Activated CD8-positive, alpha-beta memory T cell treated with anti-CD3 and anti-CD28 coated beads for 4 hours (primary cell): ENCODE data around the gene ZNF496.
"Not testable (repeated sequence)": the region's sequence is repeated elsewhere in the genome, so short reads cannot be mapped to it uniquely, and the experiment has no call there.

Experiments
- DNase-seq, 2 donors: peaks; one replicate each; pipeline ENCODE4 v3.0.0-alpha.2; 2020; ENCODE audit warnings: low read depth in 2 of 2

ZNF496 gene

DNA sequence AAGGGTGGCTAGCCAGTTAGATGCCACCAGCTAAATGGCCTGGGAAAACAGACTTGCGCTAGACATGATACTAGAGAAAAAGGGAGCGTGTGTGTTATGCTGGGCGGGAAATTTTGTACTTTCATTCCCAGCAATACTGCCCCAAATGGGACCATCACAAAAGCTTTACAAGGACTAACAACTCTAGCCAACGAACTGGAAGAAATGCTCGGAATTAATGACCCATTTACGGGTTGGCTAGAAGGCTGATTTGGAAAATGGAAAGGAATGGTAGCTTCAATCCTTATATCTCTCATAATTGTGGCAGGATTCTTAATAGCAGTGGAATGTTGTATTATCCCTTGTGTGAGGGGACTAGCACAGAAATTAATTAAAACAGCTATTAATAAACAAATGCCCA, 27.9 kb upstream of the ZNF496 start:
- DNase-seq: no peak

DNA sequence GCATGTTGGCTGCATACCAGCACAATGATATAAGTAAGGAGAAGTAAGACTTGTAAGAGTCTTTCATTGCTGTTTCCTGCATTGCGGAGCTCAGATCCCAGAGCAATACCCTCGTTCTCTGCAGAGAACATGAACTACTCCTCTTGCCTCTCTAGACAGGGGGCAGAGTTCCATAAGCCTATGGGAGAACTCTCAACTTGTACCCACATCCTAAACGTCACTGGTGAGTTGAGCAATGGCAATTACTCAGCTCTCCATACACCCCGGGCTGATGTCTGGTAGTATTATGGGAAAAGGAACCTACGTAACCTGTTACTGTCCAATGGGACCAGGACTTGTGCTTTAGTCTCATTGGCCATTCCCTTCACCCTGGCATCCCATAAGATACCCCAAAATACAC, 27.3 kb upstream of the ZNF496 start:
- no peak for DNase-seq

DNA sequence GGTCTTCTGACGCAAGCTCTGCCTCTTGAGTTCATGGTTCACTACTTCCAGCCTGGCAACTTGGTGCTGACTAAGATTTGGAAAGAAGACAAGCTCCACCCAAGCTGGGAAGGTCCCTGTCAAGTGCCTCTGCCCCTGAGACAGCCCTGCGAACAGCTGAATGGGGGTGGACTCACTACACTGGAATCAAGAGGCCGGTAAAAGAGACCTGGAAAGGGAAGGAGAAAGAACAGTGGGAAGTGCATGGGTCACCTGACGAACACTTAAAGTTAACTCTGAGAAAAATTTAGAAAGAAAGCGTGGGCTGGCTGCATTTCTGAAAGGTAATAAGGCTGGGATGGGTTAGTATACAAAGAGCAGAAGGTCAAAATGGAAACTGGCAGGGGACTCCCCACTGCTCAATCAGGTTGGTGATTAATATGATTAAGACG, 26.1 kb upstream of the ZNF496 start:
- no peak for DNase-seq

DNA sequence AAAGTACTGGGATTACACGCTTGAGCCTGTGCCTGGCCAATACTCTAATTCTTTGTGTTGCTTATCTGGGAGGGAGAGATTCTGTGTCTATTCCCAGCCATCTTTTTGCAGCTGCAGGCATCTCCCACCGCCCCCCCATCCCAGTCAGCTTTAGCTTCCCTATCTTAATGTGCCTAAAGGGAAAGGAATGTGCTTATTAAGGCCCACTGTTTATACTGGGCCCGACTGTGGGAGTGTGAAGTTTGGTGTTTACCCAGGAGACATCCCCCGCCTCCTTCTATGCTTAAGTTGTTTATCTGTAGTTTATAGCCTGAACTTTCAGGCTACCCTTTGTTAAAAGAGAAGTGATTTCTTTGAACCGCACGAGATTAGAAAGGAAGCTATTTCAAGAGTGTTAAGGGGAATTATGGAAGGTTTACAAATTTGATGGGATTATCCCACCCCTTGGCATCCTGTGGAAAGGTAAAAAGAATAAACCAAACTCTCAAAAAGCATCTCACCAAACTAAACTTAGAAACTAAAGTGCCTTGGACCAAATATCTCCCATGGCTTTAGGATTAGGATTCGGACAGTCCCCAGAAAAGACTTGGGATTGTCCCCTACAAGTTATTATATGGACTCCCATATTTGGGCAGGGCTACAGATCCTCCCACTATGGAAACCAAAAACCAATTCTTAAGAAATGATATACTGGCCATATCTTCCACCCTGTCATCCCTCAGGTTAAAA, 25.5 kb upstream of the ZNF496 start:
- DNase-seq: no peak

DNA sequence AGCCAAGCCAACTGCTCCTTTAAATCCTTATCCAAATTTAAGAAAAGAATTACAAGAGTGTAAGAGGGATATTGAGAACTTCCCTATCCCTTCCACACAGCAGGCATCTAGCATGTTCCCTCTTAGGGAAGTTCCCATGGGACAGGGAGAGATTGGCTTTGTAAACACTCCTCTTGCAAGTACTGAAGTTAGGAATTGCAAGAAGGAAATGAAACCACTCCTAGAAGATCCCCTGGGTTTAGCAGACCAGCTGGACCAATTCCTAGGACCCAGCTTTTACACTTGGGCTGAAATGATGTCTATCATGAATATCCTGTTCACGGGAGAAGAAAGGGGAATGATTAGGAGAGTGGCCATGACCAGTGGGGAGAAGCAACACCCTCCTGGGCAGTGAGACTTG, 23.5 kb upstream of the ZNF496 start:
- not testable (repeated sequence) for DNase-seq

DNA sequence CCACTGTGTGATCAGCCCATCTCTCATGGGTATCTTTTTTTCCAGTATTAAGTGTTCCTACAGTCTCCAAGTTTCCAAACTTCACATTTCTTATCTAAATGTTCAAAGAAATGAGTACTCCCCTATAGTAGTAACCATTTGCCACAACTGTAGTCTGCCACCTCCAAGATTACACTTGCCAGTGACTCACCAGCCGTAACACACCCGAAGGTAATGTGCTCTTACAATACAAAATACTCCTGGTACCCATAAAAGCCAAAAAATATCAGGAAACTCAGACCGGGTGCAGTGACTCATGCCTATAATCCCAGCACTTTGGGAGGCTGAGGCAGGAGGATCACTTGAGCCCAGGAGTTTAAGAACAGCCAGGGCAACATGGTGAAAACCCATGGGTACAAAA, 20.5 kb upstream of the ZNF496 start:
- no peak for DNase-seq

DNA sequence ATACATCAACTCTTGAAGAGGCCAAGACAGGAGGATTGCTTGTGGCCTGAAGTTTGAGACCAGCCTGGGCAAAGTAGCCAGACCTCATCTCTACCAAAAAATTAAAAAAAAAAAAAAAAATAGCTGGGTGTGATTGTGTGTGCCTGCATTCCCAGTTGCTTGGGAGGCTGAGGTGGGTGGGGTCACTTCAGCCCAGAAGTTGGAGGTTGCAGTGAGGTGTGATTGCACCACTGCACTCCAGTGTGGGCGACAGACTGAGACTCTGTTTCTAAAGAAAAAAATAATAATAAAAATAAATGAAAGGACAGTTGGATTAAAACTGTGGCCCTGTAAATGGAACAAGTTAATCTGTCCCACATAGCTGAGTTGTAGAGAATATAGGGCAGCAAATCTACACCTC, 18.9 kb upstream of the ZNF496 start:
- DNase-seq: no peak

DNA sequence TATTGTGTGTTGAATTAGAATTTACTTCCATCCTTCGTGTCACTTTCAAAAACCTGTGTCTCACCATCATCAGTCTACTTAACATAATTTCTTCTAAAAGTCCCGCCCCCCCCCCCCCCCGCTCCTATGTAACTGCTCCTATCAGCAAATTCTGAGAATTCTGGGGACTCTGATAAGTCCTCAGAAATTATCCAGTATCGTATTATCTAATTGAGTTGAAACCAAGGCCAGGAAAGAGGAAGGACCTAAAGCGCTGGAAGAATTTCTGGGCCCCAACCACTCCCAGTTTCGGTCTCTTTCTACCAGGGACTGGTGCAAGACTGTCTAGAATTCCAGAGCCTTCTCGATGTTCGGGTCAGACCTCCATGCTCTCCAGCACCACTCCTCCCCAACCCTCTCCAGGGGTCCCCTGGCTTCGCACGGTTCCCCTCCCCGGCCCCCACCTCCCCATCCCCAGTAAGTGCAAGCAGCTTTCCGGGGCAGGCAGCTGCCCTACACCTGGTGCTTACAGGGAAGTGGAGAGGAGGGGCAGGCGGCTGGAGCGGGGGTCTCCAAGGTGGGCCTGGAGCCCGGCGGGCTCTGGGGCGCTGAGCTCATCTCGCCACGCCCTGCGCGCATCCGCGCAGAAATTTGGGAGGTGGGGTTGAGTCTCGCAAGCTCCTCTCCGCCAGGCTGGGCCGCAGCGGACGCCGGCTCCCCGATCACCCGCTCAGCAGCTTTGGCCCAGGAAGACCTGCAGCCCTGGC, 16.0 kb upstream of the ZNF496 start:
- no peak for DNase-seq

DNA sequence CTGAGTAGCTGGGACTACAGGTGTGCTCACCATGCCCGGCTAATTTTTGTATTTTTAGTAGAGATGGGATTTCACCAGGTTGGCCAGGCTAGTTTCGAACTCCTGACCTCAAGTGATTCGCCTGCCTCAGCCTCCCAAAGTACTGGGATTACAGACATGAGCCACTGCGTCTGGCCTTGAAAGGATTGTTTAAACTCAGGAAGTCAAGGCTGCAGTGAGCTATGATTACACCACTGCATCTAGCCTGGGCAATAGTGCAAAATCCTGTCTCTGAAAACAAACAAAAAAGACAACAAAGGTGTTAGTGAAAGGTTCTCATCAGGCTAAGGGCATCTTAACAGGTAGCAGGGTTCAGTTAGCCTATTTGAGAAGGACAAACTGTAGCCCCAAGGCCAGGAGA, 14.2 kb upstream of the ZNF496 start:
- DNase-seq: no peak

DNA sequence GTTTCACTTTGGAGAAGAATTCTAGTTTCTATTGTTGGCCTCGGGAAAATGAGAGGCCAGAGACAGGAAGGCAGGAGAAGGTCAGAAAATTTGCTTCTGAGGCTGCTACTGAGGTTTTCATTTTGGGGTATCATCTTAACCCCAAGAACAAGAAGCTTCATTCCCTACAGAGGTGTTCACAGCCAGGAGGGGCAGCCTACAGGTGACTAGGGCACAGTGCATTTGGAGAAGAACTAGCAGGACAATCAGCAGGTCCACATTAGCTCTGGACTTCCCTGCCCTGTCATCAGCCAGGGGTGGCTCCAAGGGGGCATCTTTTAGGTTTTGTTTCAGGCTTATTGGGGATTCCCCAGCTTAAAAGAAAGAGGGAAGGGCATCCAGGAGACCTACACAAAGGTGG, 12.1 kb upstream of the ZNF496 start:
- no peak for DNase-seq

DNA sequence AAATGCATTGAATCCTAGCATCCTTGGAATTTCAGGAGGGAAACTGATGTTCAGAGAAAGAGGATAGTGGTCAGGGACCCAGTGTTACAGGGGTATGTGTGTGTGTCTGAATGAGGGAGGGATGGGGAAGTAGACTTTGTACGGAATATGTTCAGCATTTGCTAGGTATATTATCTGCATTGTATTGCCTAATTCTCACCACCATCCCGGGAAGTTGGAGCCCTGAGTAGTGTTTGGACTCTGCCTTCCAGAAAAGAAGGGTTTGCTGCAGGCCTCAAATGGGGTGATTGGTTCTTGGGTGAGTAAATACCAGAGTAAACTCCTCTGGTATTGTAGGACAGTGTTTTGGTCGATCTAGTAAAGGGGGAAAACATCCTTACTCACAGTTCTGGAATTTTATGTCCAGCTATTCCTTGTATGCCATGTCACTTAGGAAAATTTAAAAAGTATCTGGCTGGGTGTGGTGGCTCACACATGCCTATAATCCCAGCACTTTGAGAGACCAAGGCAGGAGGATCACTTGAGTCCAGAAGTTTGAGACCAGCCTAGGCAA, 7.1 kb upstream of the ZNF496 start:
- DNase-seq: no peak

DNA sequence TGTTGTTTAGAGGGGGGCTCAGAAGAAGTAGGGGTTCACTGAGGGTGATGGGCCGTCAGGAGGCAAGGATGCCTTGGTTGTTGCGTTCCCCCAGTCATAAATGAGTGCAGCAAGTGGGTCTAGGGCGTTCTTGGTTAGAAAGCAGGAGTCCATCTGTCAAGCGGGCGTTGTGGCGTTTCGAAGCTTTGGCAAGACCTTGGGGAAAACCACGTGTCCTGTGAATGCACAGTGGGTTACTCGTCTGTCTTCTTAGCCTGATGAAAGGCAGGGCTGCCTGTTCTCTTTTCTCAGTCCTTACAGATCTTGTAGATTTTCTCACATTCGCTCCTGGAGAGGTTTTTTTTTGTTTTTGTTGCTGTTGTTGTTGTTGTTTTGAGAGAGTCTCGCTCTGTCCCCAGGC, 6.3 kb upstream of the ZNF496 start:
- no peak for DNase-seq

DNA sequence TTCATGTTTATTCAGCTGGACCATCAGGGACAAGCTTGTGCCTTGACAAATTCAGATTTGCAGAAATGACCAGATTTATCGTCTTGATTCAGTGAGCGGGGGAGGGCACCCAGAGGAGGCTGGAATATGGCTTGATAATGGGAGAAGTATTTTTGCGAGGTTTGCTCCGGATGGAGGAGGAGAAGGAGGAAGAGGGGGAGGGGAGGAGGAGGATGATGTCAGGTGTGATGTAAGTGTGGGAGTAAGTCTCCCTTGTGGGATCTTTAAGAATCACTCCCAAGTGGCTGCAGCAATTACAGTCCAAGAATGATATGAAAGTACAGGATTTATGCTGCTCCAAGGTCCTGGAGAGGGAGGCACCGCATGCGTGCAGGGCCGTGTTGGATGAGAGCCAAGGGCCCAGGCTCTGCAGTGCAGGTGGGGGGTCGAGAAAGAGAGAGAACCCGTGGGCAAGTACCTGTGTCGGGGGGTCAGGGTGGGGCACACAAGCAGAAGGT, 5.6 kb upstream of the ZNF496 start:
- no peak for DNase-seq

DNA sequence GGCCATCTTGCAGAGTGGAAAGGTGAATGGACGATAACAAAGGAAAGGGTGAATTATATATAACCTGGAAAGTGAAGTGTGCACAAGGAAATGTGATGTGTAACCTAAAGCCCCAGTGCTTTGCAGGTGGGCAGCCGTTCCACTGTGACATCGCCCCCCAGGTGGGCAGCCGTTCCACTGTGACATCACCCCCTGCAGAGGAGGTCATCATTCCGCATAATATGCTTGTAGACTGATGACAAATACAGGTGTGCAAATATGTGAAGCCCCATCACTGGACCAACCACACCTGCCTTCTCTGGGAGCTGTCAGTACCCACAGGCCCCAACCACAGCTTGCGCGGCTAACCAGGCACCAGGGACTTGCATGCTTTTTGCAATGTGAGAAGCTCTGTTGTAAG, 4.7 kb upstream of the ZNF496 start:
- no peak for DNase-seq

DNA sequence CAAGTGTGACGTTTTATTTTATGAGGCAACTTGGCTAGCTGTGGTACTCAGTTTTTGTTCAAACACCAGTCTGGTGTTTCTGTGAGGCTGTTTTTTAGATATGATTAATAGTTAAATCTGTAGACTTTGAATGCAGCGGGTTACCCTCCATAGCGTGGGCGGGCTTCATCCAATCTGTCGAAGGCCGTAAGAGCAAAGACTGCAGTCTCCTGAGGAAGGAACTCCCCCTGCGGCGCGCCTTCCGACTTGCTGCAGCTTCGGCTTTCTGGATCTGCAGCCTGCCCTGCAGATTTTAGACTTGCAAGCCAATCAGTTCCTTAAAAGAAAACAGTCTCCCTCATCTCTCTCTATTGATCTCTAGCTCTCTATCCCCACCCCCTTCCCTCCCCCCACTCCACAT, 4.2 kb upstream of the ZNF496 start:
- no peak for DNase-seq

DNA sequence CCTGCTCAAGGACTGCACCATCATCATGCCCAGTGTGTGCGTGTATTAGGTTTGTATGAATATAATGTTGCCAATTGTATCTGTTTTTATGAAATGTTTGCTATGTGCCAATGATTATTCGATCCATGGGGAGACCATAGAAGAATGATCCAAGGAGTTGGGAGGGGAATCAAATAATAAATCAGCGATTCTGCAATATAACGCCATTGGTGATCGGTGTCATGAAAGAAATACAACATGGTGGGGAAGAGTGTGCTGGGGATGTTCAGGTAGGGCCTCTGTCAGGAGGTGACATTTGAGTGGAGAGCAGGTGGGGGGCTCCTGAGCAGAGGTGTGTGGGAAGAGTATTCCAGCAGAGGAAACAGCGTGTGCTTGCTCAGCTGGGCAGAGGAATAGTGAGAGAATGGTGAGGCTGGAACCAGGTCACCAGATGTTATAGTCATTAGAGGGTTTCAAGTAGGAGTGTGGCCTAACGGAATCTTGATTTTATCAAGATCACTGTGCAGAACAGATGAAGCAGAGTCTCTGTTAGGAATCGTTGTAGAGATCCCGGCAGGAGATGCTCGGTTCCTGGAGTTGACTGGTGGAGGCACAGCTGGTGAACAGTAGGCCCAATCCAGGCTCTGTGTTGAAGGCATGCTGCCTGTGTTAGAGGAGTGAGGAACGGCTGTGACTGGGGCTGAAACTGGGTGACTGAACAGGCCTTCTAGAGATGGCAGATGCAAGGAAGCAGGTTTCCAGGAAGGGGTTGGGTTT, 2.9 kb upstream of the ZNF496 start:
- no peak for DNase-seq

DNA sequence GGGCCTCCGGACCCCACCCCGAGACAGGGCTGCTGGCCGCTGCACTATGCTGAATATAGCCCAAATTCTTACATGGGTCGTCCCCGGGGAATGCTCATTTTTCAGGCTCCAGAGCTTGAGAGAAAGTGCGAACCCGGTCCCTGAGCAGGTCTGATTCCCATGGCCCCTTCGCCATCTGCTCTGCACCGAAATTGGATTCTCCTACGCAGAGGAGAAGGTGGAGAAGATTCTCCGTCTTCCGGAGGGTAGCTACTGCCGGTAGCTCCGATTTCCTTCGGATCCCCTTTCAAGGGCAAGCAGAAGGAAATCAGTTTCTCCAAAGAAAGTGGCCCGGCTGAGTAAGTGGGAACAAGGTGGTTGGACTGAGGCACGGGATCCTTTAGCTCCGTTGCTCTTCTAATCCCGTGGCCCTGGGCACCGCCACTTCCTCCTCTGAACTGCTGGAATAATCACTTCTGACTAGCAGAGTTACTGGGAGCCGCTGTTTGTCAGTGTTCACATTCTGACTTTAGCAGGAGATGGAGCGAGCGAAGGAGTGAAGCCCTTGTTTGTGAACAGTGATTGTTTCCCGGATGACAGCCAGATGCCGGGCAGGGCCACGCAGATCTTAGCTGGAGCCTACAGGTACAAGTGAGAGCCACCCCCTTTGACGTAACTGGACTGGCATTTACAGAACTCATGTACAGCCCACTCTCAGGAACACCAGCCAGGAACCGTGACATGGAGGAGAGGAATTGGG, 1.1 kb upstream of the ZNF496 start:
- DNase-seq: no peak

DNA sequence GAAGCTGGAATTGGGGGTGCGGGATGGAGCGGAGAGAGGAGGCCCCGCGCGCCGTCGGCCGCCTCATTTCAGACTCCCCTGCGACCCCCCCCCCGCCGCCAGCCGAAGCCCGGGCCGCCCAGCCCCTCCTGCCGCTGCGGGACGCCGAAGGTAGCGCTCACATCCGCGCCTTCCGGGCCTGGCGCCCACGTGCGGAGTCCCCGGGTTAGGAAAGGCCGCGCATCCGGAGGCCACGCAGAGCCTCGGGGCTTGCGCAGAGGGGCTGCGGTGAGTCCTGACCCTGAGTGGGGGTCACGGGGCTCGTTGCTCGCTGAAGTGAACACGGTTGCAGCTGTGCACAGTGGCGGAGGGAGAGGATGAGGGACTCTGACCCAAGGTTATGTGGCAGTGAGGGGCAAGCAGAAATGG, 552 bp upstream of the ZNF496 start:
- peak in 1 of 2 donors; percentile 30 for DNase-seq

DNA sequence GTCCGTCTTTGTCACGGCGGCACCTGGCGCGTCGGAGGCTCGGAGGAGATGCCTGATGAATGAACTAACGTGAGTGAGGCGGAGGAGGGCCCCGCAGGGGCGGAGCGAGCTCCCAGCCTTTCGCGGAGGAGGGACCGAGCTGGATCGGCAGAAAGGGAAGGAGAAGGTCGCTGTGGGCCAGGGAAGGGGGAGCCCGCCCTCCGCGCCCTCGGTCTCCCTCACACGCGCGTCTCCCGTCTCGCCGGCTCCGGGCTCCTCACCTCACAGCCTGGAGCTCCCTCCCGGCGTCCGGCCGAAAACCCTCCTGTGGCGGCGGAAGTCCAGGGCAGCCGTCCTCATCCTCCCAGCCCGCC, 519 bp downstream of the ZNF496 start:
- DNase-seq: peak; percentile 51 to 54

DNA sequence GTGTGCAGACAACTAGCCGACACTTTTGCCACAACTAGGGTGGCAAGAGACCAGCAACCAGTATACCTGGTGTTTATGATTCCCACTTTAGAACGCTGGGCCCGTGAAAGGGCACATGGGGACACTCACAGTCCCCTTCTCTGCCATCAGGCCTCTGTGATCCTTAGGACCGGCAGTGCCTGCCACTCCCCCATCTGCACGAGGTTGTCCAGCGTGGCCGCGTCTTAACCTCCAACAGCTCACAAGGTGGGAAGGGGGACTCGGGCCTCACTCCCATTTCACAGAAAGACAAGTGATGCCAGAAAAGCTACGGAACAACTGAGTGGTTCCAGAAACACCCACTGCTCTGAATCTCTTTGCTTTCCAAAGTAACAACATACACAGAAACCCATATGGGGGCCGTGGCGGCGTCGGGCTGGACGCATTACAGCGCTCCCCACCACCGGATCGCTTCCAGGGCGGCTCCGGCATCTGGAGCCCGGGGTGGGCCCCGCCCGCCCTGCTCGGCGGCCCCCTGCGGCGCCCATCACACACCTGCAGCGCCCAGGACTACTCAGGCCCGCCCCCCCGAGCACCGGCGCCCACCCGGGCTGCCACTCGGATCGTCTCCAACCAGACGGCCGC, 1.0 kb downstream of the ZNF496 start:
- no peak for DNase-seq

DNA sequence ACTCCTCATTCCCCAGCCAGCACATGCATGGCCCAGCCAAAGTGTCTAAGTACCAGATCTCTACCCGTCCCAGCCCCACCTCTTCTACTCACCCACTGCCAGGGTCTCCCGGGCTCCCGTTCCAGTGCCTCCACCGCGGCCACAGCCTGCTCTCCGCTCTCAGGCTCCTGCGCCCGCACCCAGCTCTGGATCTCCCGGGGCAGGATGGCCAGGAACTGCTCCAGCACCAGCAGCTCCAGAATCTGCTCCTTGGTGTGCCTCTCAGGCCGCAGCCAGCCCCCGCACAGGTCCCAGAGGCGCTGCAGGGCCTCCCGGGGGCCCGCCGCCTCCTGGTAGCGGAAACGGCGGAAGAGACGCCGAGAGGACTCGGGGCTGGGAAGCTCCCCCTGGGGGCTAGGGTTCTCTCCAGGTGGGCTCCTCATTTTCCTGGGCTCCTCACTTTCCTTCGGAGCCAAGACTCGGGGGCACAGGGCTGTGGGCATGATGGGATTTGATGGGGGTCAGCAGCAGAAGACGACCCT, 2.5 kb downstream of the ZNF496 start:
- DNase-seq: no peak
